ENCODE measurements around the gene STH. TPM values are rescaled to one million over a fixed set of nuclear protein-coding genes. Genes with fewer than 3 reads are reported as not detected.

Gene STH
- total and polyA plus RNA-seq, 2 experiments from 2014 or later: not detected

DNA sequence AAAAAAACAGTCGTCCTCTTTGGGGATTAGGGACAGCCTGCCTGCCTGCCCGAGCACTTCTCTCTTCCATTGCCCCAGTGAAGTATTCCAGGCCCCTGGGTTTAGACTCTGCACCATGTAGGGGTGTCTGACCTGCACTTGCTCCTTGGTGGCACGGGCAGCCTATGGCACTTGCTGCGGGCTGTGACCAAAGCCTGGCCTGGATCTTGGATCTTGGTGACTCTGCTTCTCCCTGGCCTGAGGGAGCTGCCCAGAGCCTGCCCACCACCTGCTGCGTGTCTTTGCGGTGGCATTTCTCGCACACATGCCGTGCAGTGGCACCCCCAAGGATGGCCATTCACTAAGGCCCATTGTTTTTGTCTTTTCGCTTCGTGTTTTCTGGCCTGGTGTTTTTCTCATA is 6.1 kb upstream of the STH start:
- DNase-seq (ENCODE audit: low read depth in 1 of 2, low spot score in 1 of 2): peak in 1 of 2 donors; percentile 68
- H3K36me3 ChIP-seq: no peaks in the 10 kb centered on the region

DNA sequence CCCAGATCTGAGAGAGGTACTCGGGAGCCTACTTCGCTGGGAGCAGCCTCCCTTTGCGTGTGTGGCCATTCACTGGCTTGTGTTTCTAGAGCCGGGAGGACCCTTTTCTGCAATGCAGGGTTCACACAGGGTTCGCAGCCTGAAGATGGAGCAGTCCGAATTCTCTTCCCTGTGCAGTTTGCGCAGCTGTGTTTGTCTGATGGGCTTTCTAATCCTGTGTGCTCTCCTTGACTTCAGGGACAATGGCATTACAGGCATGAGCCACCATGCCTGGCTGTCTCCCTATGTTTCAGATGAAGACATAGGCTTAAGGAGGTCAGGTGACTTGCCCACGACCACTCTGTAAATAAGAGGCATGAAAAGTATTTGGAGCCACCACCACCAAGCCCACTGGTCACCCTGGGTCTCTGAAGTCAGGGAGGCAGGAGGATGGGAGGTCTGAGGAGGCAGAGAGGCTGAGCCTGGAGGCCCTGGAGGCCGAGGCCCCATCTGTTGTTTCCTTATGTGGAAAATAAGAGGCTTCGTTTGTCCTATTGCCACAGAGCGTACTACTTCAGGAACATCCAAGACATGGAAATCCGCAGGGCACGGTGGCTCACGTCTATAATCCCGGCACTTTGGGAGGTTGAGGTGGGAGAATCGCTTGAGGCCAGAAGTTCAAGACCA is 5.0 kb upstream of the STH start:
- Histone ChIP-seq H3K4me3 (no peak overlapping the region), H3K27ac (no peak overlapping the region), H3K36me3 (no peaks in the 10 kb centered on the region), H3K9me3 (ENCODE audit: low read depth) (no peaks in the 10 kb centered on the region), H3K27me3 (no peaks in the 10 kb centered on the region), H3K4me1 (ENCODE audit: low read depth) (no peaks in the 10 kb centered on the region)
- TF ChIP-seq, protein P1, sequence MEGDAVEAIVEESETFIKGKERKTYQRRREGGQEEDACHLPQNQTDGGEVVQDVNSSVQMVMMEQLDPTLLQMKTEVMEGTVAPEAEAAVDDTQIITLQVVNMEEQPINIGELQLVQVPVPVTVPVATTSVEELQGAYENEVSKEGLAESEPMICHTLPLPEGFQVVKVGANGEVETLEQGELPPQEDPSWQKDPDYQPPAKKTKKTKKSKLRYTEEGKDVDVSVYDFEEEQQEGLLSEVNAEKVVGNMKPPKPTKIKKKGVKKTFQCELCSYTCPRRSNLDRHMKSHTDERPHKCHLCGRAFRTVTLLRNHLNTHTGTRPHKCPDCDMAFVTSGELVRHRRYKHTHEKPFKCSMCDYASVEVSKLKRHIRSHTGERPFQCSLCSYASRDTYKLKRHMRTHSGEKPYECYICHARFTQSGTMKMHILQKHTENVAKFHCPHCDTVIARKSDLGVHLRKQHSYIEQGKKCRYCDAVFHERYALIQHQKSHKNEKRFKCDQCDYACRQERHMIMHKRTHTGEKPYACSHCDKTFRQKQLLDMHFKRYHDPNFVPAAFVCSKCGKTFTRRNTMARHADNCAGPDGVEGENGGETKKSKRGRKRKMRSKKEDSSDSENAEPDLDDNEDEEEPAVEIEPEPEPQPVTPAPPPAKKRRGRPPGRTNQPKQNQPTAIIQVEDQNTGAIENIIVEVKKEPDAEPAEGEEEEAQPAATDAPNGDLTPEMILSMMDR (IDR thresholded peaks at IDR 0.05; ENCODE audit: low read depth, low read length): no peak
- no peak for DNase-seq (ENCODE audit: low read depth in 1 of 2, low spot score in 1 of 2)

More for the DNA sequence above, 6.1 kb upstream of the STH start:
- Histone ChIP-seq H3K4me1 (ENCODE audit: low read depth) (no peaks in the 10 kb centered on the region), H3K9me3 (ENCODE audit: low read depth) (no peaks in the 10 kb centered on the region), H3K4me3 (no peak overlapping the region), H3K27me3 (no peaks in the 10 kb centered on the region), H3K27ac (no peak overlapping the region)
- TF ChIP-seq, protein P1 (IDR thresholded peaks at IDR 0.05; ENCODE audit: low read depth, low read length): no peak

DNA sequence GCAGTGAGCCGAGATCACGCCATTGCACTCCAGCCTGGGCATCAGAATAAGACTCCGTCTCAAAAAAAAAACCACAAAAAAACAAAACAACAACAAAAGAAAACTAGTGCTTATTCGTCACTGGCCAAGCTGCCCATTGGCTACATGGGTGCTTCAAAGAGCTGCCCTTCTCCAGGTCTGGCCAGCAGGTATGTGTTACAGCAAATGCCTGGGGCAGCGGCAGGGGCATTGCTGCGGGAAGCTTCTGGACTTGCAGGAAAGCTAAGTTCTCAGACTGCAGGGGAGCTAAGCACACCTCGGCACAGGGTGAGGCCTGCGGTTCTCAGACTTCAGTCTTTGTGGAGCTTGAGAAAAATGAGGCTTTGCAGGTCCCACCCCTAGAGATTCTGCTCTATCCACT is 4.1 kb upstream of the STH start:
- no peak overlapping the region for H3K27ac ChIP-seq
- H3K27me3 ChIP-seq: no peaks in the 10 kb centered on the region
- TF ChIP-seq, protein P1 (IDR thresholded peaks at IDR 0.05; ENCODE audit: low read depth, low read length): no peak
- H3K9me3 ChIP-seq (ENCODE audit: low read depth): no peaks in the 10 kb centered on the region
- no peak for DNase-seq (ENCODE audit: low read depth in 1 of 2, low spot score in 1 of 2)
- H3K36me3 ChIP-seq: no peaks in the 10 kb centered on the region
- H3K4me1 ChIP-seq (ENCODE audit: low read depth): no peaks in the 10 kb centered on the region
- H3K4me3 ChIP-seq: no peak overlapping the region

- peak in 1 of 2 donors; percentile 19 for DNase-seq (ENCODE audit: low read depth in 1 of 2, low spot score in 1 of 2)
- H3K4me3 ChIP-seq: no peak overlapping the region
- H3K4me1 ChIP-seq (ENCODE audit: low read depth): no peaks in the 10 kb centered on the region
- no peaks in the 10 kb centered on the region for H3K36me3 ChIP-seq
- TF ChIP-seq, protein P1 (IDR thresholded peaks at IDR 0.05; ENCODE audit: low read depth, low read length): no peak
- no peak overlapping the region for H3K27ac ChIP-seq
- no peaks in the 10 kb centered on the region for H3K27me3 ChIP-seq
- no peaks in the 10 kb centered on the region for H3K9me3 ChIP-seq (ENCODE audit: low read depth)
Observed at GRCh38 chr17:45995627-45996270, 3.3 kb upstream of the STH start.

DNA sequence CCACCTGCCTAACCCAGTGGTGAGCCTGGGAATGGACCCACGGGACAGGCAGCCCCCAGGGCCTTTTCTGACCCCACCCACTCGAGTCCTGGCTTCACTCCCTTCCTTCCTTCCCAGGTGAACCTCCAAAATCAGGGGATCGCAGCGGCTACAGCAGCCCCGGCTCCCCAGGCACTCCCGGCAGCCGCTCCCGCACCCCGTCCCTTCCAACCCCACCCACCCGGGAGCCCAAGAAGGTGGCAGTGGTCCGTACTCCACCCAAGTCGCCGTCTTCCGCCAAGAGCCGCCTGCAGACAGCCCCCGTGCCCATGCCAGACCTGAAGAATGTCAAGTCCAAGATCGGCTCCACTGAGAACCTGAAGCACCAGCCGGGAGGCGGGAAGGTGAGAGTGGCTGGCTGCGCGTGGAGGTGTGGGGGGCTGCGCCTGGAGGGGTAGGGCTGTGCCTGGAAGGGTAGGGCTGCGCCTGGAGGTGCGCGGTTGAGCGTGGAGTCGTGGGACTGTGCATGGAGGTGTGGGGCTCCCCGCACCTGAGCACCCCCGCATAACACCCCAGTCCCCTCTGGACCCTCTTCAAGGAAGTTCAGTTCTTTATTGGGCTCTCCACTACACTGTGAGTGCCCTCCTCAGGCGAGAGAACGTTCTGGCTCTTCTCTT is 2.6 kb upstream of the STH start:
- no peak overlapping the region for H3K27ac ChIP-seq
- H3K36me3 ChIP-seq: no peaks in the 10 kb centered on the region
- no peaks in the 10 kb centered on the region for H3K27me3 ChIP-seq
- H3K4me1 ChIP-seq (ENCODE audit: low read depth): no peaks in the 10 kb centered on the region
- TF ChIP-seq, protein P1 (IDR thresholded peaks at IDR 0.05; ENCODE audit: low read depth, low read length): no peak
- no peaks in the 10 kb centered on the region for H3K9me3 ChIP-seq (ENCODE audit: low read depth)
- H3K4me3 ChIP-seq: no peak overlapping the region
- no peak for DNase-seq (ENCODE audit: low read depth in 1 of 2, low spot score in 1 of 2)
